Thoracic aorta (tissue), 2 donors: ENCODE results near the gene PRKCA. TPM values are rescaled to one million over a fixed set of nuclear protein-coding genes. Genes with fewer than 3 reads are reported as not detected.
"Not testable (repeated sequence)": the region's sequence is repeated elsewhere in the genome, so short reads cannot be mapped to it uniquely, and the experiment has no call there.

Experiments
- ATAC-seq: fragments of 150-250 bp; one replicate; pipeline ENCODE4 v1.8.0; 2017; ENCODE audit warnings: low read depth; ENCODE audit not compliant: insufficient number of reproducible peaks, low FRiP score
- DNase-seq: peaks from one replicate; pipeline ENCODE4 v3.0.0-alpha.2; 2020; ENCODE audit warnings: low spot score
- H3K27ac ChIP-seq, 2 donors: fragments of 200-600 bp; sonication (generic); 1 replicate in 1 of 2; 2 replicates in 1 of 2; pipeline ENCODE4 v1.5.1; 2016; ENCODE audit warnings: mild to moderate bottlenecking in 2 of 2, moderate library complexity in 2 of 2
- H3K27me3 ChIP-seq: fragments of 200-600 bp; sonication (generic); replicated peaks from 2 replicates; pipeline ENCODE4 v1.6.0; 2016; ENCODE audit warnings: mild to moderate bottlenecking; ENCODE audit not compliant: insufficient read depth
- H3K36me3 ChIP-seq: fragments of 200-600 bp; sonication (generic); one replicate; pipeline ENCODE4 v1.5.1; 2016
- H3K4me1 ChIP-seq, 2 donors: fragments of 200-600 bp; sonication (generic); 1 replicate in 1 of 2; 2 replicates in 1 of 2; pipeline versions ENCODE4 v1.5.1 to v1.6.0; 2016; ENCODE audit warnings: low read depth in 2 of 2, mild to moderate bottlenecking in 1 of 2; ENCODE audit not compliant: control insufficient read depth in 1 of 2
- H3K4me3 ChIP-seq: fragments of 200-600 bp; sonication (generic); 2 replicates; pipeline ENCODE4 v1.5.1; 2016; ENCODE audit warnings: mild to moderate bottlenecking
- H3K9me3 ChIP-seq: fragments of 200-600 bp; sonication (generic); 2 replicates; pipeline ENCODE4 v1.5.1; 2016
- total RNA-seq, 2 donors: library from RNA; depleted of rRNA; stranded (reverse); fragments of >200 nt; gene quantifications; one replicate each; pipeline versions ENCODE4 v1.1.0 to v1.2.3, GENCODE V29; 2016
- TF ChIP-seq, protein P1 (sequence below): fragments of 200-600 bp; sonication (generic); IDR thresholded peaks from one replicate; pipeline ENCODE4 v1.5.1; 2019; ENCODE audit warnings: antibody characterized with exemption

PRKCA gene
- total RNA-seq, 2 donors from 2014 or later, result 9.1 to 11.6 TPM

DNA sequence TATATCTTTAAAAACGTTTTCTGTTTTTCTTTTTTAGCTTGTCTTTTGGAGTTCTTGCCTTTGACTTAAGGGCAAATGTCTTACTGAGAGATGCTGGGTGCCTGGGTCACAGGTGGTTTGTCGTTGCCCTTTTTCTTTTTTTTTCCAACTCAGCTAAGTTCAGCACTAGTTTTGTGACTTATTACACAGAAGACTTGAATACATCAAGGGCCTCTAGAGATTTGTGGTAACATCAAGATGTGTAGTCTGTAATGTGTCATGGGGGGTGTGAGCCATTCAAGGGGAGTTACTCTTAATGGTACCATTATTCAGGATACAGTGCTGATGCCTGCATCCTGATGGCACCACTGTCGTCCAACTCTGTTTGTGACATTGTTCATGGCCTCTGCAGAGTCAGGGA, 95.1 kb downstream of the PRKCA start:
- Histone ChIP-seq H3K9me3 (no peaks in the 10 kb centered on the region), H3K27ac (no peak overlapping the region), H3K27me3 (no peaks in the 10 kb centered on the region), H3K4me3 (no peak overlapping the region), H3K4me1 (peaks cover 5 to 8% of the 10 kb centered on the region in 2 donors), H3K36me3 (no peaks in the 10 kb centered on the region)
- TF ChIP-seq, protein P1, sequence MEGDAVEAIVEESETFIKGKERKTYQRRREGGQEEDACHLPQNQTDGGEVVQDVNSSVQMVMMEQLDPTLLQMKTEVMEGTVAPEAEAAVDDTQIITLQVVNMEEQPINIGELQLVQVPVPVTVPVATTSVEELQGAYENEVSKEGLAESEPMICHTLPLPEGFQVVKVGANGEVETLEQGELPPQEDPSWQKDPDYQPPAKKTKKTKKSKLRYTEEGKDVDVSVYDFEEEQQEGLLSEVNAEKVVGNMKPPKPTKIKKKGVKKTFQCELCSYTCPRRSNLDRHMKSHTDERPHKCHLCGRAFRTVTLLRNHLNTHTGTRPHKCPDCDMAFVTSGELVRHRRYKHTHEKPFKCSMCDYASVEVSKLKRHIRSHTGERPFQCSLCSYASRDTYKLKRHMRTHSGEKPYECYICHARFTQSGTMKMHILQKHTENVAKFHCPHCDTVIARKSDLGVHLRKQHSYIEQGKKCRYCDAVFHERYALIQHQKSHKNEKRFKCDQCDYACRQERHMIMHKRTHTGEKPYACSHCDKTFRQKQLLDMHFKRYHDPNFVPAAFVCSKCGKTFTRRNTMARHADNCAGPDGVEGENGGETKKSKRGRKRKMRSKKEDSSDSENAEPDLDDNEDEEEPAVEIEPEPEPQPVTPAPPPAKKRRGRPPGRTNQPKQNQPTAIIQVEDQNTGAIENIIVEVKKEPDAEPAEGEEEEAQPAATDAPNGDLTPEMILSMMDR, result no peak
- no peak for DNase-seq
- ATAC-seq, result no peak

- no peak for ATAC-seq
- Histone ChIP-seq H3K27ac (no peak overlapping the region), H3K4me3 (no peak overlapping the region), H3K36me3 (no peaks in the 10 kb centered on the region), H3K4me1 (peaks cover 5 to 8% of the 10 kb centered on the region in 2 donors), H3K9me3 (no peaks in the 10 kb centered on the region), H3K27me3 (no peaks in the 10 kb centered on the region)
- TF ChIP-seq, protein P1, result no peak
- no peak for DNase-seq
These were observed 95.6 kb downstream of the PRKCA start for GRCh38 chr17:66398059-66398458.

DNA sequence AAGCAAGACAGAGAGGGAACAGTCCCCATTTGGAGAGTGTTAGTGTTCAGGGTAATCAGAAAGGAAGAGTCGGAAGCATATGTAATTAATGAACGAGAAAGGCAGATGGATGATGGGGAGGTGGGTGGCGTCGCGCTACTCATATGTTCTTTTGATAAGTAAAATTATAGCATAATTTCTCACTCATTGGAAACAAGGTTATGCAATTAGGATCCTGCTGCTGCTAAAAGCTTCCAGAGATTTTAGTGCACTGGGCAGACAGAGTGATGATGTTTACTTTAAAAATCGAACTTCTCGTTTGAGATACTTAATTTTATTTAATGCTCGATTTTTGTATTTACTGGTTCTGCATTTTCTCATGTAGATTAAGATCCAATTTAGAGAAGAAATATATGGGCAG, 96.2 kb downstream of the PRKCA start:
- Histone ChIP-seq H3K27ac (no peak overlapping the region), H3K36me3 (no peaks in the 10 kb centered on the region), H3K4me3 (no peak overlapping the region), H3K4me1 (peaks cover 5 to 12% of the 10 kb centered on the region in 2 donors), H3K9me3 (no peaks in the 10 kb centered on the region), H3K27me3 (no peaks in the 10 kb centered on the region)
- TF ChIP-seq, protein P1, result no peak
- DNase-seq (no peak), ATAC-seq (no peak)

- peaks cover 5 to 20% of the 10 kb centered on the region in 2 donors for H3K4me1 ChIP-seq
- H3K4me3 ChIP-seq, result no peak overlapping the region
- TF ChIP-seq, protein P1, result no peak
- H3K36me3 ChIP-seq, result no peaks in the 10 kb centered on the region
- no peak overlapping the region for H3K27ac ChIP-seq
- no peaks in the 10 kb centered on the region for H3K9me3 ChIP-seq
- no peak for DNase-seq
- H3K27me3 ChIP-seq, result no peaks in the 10 kb centered on the region
- ATAC-seq, result no peak
These were observed 97.0 kb downstream of the PRKCA start for GRCh38 chr17:66399441-66399840.

GRCh38 chr17:66400041-66400688, 97.8 kb downstream of the PRKCA start:
- ATAC-seq, H3K9me3 ChIP-seq, H3K27ac ChIP-seq, H3K27me3 ChIP-seq, DNase-seq, H3K4me3 ChIP-seq, H3K36me3 ChIP-seq: not testable (repeated sequence)
- H3K4me1 ChIP-seq, result peaks cover 5 to 22% of the 10 kb centered on the region in 2 donors

- Histone ChIP-seq H3K9me3 (no peaks in the 10 kb centered on the region), H3K36me3 (no peaks in the 10 kb centered on the region), H3K4me3 (no peak overlapping the region), H3K27ac (no peak overlapping the region), H3K4me1 (peaks cover 4 to 24% of the 10 kb centered on the region in 2 donors), H3K27me3 (no peaks in the 10 kb centered on the region)
- ATAC-seq (no peak), DNase-seq (no peak)
- TF ChIP-seq, protein P1, result no peak
These were observed 98.3 kb downstream of the PRKCA start for GRCh38 chr17:66400698-66401097.
